Measurements from ENCODE around the gene SCPEP1. TPM values are rescaled to one million over a fixed set of nuclear protein-coding genes. Genes with fewer than 3 reads are reported as not detected.

The SCPEP1 gene
- total RNA-seq, 2 experiments from 2014 or later = 25.0 to 27.1 TPM

GRCh38 chr17:56988901-56989572 lies 11.1 kb downstream of the SCPEP1 start:
- CTCF ChIA-PET = interaction anchor here (0.5 to 1.1 kb wide), 2 partner anchors 11 to 14 kb away, joined by 3 read pairs; partner anchors contain the start of gene SCPEP1
- H3K27me3 Mint-ChIP-seq = no peaks in the 10 kb centered on the region
- H3K9me3 Mint-ChIP-seq = no peaks in the 10 kb centered on the region
- no peak for DNase-seq
- no peak overlapping the region for H3K4me3 Mint-ChIP-seq
- peaks cover 39% of the 10 kb centered on the region for H3K36me3 Mint-ChIP-seq (ENCODE audit: low read depth)
- POLR2A ChIA-PET = no interaction called here
- no peak overlapping the region for H3K27ac Mint-ChIP-seq
- peaks cover 3% of the 10 kb centered on the region for H3K4me1 Mint-ChIP-seq

GRCh38 chr17:56992364-56992763 lies 14.4 kb downstream of the SCPEP1 start:
- DNase-seq = no peak
- no peak overlapping the region for H3K27ac Mint-ChIP-seq
- no peak overlapping the region for H3K4me3 Mint-ChIP-seq
- H3K36me3 Mint-ChIP-seq (ENCODE audit: low read depth) = peaks cover 29% of the 10 kb centered on the region
- ChIA-PET POLR2A (no interaction called here), CTCF (no interaction called here)
- H3K4me1 Mint-ChIP-seq = no peaks in the 10 kb centered on the region
- no peaks in the 10 kb centered on the region for H3K9me3 Mint-ChIP-seq
- no peaks in the 10 kb centered on the region for H3K27me3 Mint-ChIP-seq

- Mint-ChIP-seq H3K27ac (no peak overlapping the region), H3K36me3 (ENCODE audit: low read depth) (peaks cover 30% of the 10 kb centered on the region), H3K27me3 (no peaks in the 10 kb centered on the region), H3K9me3 (no peaks in the 10 kb centered on the region), H3K4me3 (no peak overlapping the region), H3K4me1 (no peaks in the 10 kb centered on the region)
- CTCF ChIA-PET = no interaction called here
- DNase-seq = no peak
- POLR2A ChIA-PET = no interaction called here
Observed at GRCh38 chr17:56994009-56994792, 16.3 kb downstream of the SCPEP1 start.

- Mint-ChIP-seq H3K4me1 (no peaks in the 10 kb centered on the region), H3K27me3 (no peaks in the 10 kb centered on the region), H3K9me3 (no peaks in the 10 kb centered on the region), H3K36me3 (ENCODE audit: low read depth) (peaks cover 33% of the 10 kb centered on the region), H3K27ac (no peak overlapping the region), H3K4me3 (no peak overlapping the region)
- DNase-seq = no peak
- POLR2A ChIA-PET = no interaction called here
- CTCF ChIA-PET = interaction anchor here (1.1 kb wide), 1 partner anchor 17 kb away, joined by 5 read pairs; the partner anchor contains the start of gene SCPEP1
Observed at GRCh38 chr17:56995766-56996165, 17.8 kb downstream of the SCPEP1 start.

GRCh38 chr17:56997313-56997712 lies 19.4 kb downstream of the SCPEP1 start:
- Mint-ChIP-seq H3K27ac (no peak overlapping the region), H3K4me1 (no peaks in the 10 kb centered on the region), H3K27me3 (no peaks in the 10 kb centered on the region), H3K9me3 (no peaks in the 10 kb centered on the region), H3K4me3 (no peak overlapping the region), H3K36me3 (ENCODE audit: low read depth) (peaks cover 27% of the 10 kb centered on the region)
- ChIA-PET CTCF (no interaction called here), POLR2A (no interaction called here)
- DNase-seq = no peak

- Mint-ChIP-seq H3K27me3 (no peaks in the 10 kb centered on the region), H3K36me3 (ENCODE audit: low read depth) (peaks cover 23% of the 10 kb centered on the region), H3K9me3 (no peaks in the 10 kb centered on the region), H3K4me3 (no peak overlapping the region), H3K4me1 (peaks cover 9% of the 10 kb centered on the region), H3K27ac (no peak overlapping the region)
- ChIA-PET POLR2A (interaction anchor here (1.2 kb wide), 1 partner anchor 8 kb away, joined by 3 read pairs; no protein-coding TSS in a partner anchor), CTCF (interaction anchor here (1.5 kb wide), 1 partner anchor 24 kb away, joined by 3 read pairs; the partner anchor contains the start of gene SCPEP1)
- no peak for DNase-seq
Observed at GRCh38 chr17:57001541-57001940, 23.6 kb downstream of the SCPEP1 start.

GRCh38 chr17:57002904-57003303 lies 25.0 kb downstream of the SCPEP1 start:
- Mint-ChIP-seq H3K27ac (no peak overlapping the region), H3K27me3 (no peaks in the 10 kb centered on the region), H3K9me3 (no peaks in the 10 kb centered on the region), H3K4me3 (no peak overlapping the region), H3K36me3 (ENCODE audit: low read depth) (peaks cover 16% of the 10 kb centered on the region), H3K4me1 (peaks cover 9% of the 10 kb centered on the region)
- POLR2A ChIA-PET = no interaction called here
- CTCF ChIA-PET = no interaction called here
- no peak for DNase-seq

GRCh38 chr17:57004944-57005579 lies 27.1 kb downstream of the SCPEP1 start:
- peaks cover 9% of the 10 kb centered on the region for H3K36me3 Mint-ChIP-seq (ENCODE audit: low read depth)
- H3K27ac Mint-ChIP-seq = no peak overlapping the region
- peaks cover 3% of the 10 kb centered on the region for H3K27me3 Mint-ChIP-seq
- no peaks in the 10 kb centered on the region for H3K9me3 Mint-ChIP-seq
- POLR2A ChIA-PET = no interaction called here
- no peak for DNase-seq
- H3K4me1 Mint-ChIP-seq = peaks cover 20% of the 10 kb centered on the region
- H3K4me3 Mint-ChIP-seq = no peak overlapping the region
- CTCF ChIA-PET = no interaction called here

GRCh38 chr17:57006040-57006439 lies 28.1 kb downstream of the SCPEP1 start:
- no peak for DNase-seq
- ChIA-PET POLR2A (no interaction called here), CTCF (no interaction called here)
- Mint-ChIP-seq H3K4me1 (peaks cover 22% of the 10 kb centered on the region), H3K27ac (no peak overlapping the region), H3K4me3 (no peak overlapping the region), H3K27me3 (peaks cover 5% of the 10 kb centered on the region), H3K9me3 (no peaks in the 10 kb centered on the region), H3K36me3 (ENCODE audit: low read depth) (peaks cover 5% of the 10 kb centered on the region)

GRCh38 chr17:57008958-57009357 lies 31.0 kb downstream of the SCPEP1 start:
- no peak overlapping the region for H3K4me3 Mint-ChIP-seq
- ChIA-PET CTCF (interaction anchor here (1.0 to 1.9 kb wide), 3 partner anchors 10 to 189 kb away, joined by 4 to 7 read pairs (median 5); no protein-coding TSS in a partner anchor), POLR2A (interaction anchor here (1.3 kb wide), 1 partner anchor 19 kb away, joined by 3 read pairs; no protein-coding TSS in a partner anchor)
- H3K4me1 Mint-ChIP-seq = peaks cover 22% of the 10 kb centered on the region
- H3K27ac Mint-ChIP-seq = no peak overlapping the region
- H3K27me3 Mint-ChIP-seq = peaks cover 13% of the 10 kb centered on the region
- H3K9me3 Mint-ChIP-seq = no peaks in the 10 kb centered on the region
- no peaks in the 10 kb centered on the region for H3K36me3 Mint-ChIP-seq (ENCODE audit: low read depth)
- DNase-seq = no peak

- no peaks in the 10 kb centered on the region for H3K9me3 Mint-ChIP-seq
- peaks cover 13% of the 10 kb centered on the region for H3K27me3 Mint-ChIP-seq
Observed at GRCh38 chr17:57009737-57010445, 32.0 kb downstream of the SCPEP1 start.

GRCh38 chr17:57010487-57010886 lies 32.6 kb downstream of the SCPEP1 start:
- Mint-ChIP-seq H3K4me3 (no peak overlapping the region), H3K4me1 (peaks cover 15% of the 10 kb centered on the region), H3K36me3 (ENCODE audit: low read depth) (no peaks in the 10 kb centered on the region), H3K9me3 (no peaks in the 10 kb centered on the region), H3K27ac (no peak overlapping the region), H3K27me3 (peaks cover 13% of the 10 kb centered on the region)
- DNase-seq = no peak
- POLR2A ChIA-PET = no interaction called here
- CTCF ChIA-PET = interaction anchor here (0.8 to 1.0 kb wide), 3 partner anchors 12 to 204 kb away, joined by 3 to 4 read pairs (median 3); no protein-coding TSS in a partner anchor

More at GRCh38 chr17:57009737-57010445, 32.0 kb downstream of the SCPEP1 start:
- no peak overlapping the region for H3K4me3 Mint-ChIP-seq
- no peaks in the 10 kb centered on the region for H3K36me3 Mint-ChIP-seq (ENCODE audit: low read depth)
- peaks cover 20% of the 10 kb centered on the region for H3K4me1 Mint-ChIP-seq
- ChIA-PET POLR2A (interaction anchor here (0.7 kb wide), 1 partner anchor 9 kb away, joined by 3 read pairs; no protein-coding TSS in a partner anchor), CTCF (interaction anchor here (0.7 to 1.9 kb wide), 6 partner anchors 11 to 203 kb away, joined by 3 to 7 read pairs (median 4); no protein-coding TSS in a partner anchor)
- peak; percentile 58 for DNase-seq
- no peak overlapping the region for H3K27ac Mint-ChIP-seq
